Activated CD8-positive, alpha-beta T cell treated with anti-CD3 and anti-CD28 coated beads for 36 hours (primary cell): Measurements from ENCODE around the gene PARP4. TPM values are rescaled to one million over a fixed set of nuclear protein-coding genes. Genes with fewer than 3 reads are reported as not detected.
A peak's percentile ranks its signal among the peaks of the same experiment; 100 is the strongest.

ENCODE experiments used
- ATAC-seq: fragments of 200-7000 bp; cut with Tn5 transposase; one replicate; pipeline ENCODE4 v1.10.0; 2021; ENCODE audit warnings: mild to moderate bottlenecking, moderate library complexity
- CTCF ChIA-PET: fragments of 350-600 bp; sonication (Branson Sonifier 250); formaldehyde crosslinking; loops from one replicate; lab custom pipeline; 2021; ENCODE audit warnings: antibody characterized with exemption; lab: Charles Lee
- POLR2A ChIA-PET: fragments of 350-600 bp; sonication (Branson Sonifier 250); formaldehyde crosslinking; loops from one replicate; lab custom pipeline; 2021; ENCODE audit warnings: antibody characterized with exemption; lab: Charles Lee
- DNase-seq: peaks from one replicate; pipeline ENCODE4 v3.0.0-alpha.2; 2020
- H3K27ac Mint-ChIP-seq: one replicate; pipeline ENCODE4 v1.8.0; 2021; ENCODE audit warnings: mild to moderate bottlenecking, mixed read lengths
- H3K27me3 Mint-ChIP-seq: one replicate; pipeline ENCODE4 v1.8.0; 2021; ENCODE audit warnings: mixed read lengths
- H3K36me3 Mint-ChIP-seq: one replicate; pipeline ENCODE4 v1.8.0; 2021; ENCODE audit warnings: low read depth, mixed read lengths
- H3K4me1 Mint-ChIP-seq: one replicate; pipeline ENCODE4 v1.8.0; 2021; ENCODE audit warnings: low read depth, mixed read lengths
- H3K4me3 Mint-ChIP-seq: one replicate; pipeline ENCODE4 v1.8.0; 2021; ENCODE audit warnings: mild to moderate bottlenecking, moderate library complexity, mixed read lengths
- H3K9me3 Mint-ChIP-seq: one replicate; pipeline ENCODE4 v1.8.0; 2021; ENCODE audit warnings: mixed read lengths
- CTCF ChIP-seq: fragments of 200-600 bp; IDR thresholded peaks from one replicate; pipeline ENCODE4 v1.8.0; 2022; ENCODE audit warnings: antibody characterized with exemption, mild to moderate bottlenecking
- intact Hi-C: fragments of 100-400 bp; cut with micrococcal nuclease; formaldehyde crosslinking; loops from one replicate; pipeline ENCODE4 v1.10.0; 2022
- total RNA-seq, 2 experiments: library from RNA; stranded (reverse); gene quantifications; one replicate each; pipeline ENCODE4 v1.2.3, GENCODE V29; 2021

The PARP4 gene
- total RNA-seq, 2 experiments from 2014 or later: 20.4 to 22.4 TPM

GRCh38 chr13:24459234-24459633 lies 53.3 kb downstream of the PARP4 start:
- DNase-seq: peak; percentile 24
- no peaks in the 10 kb centered on the region for H3K9me3 Mint-ChIP-seq
- ChIA-PET CTCF (interaction anchor here (1.1 to 1.4 kb wide), 3 partner anchors 28 to 230 kb away, joined by 3 to 4 read pairs (median 3); no protein-coding TSS in a partner anchor), POLR2A (no interaction called here)
- no peaks in the 10 kb centered on the region for H3K27me3 Mint-ChIP-seq
- peak; percentile 70 for ATAC-seq
- peaks cover 15% of the 10 kb centered on the region for H3K36me3 Mint-ChIP-seq
- peaks cover 20% of the 10 kb centered on the region for H3K4me1 Mint-ChIP-seq
- H3K27ac Mint-ChIP-seq: no peak overlapping the region
- intact Hi-C loops: no loop called here
- no peak overlapping the region for H3K4me3 Mint-ChIP-seq
- no peak for TF ChIP-seq CTCF

GRCh38 chr13:24458736-24459135 lies 53.8 kb downstream of the PARP4 start:
- DNase-seq (no peak), ATAC-seq (no peak)
- TF ChIP-seq CTCF: no peak
- Mint-ChIP-seq H3K27me3 (no peaks in the 10 kb centered on the region), H3K4me3 (no peak overlapping the region), H3K9me3 (no peaks in the 10 kb centered on the region), H3K27ac (no peak overlapping the region), H3K36me3 (peaks cover 15% of the 10 kb centered on the region), H3K4me1 (peaks cover 16% of the 10 kb centered on the region)
- ChIA-PET CTCF (interaction anchor here (1.1 to 1.4 kb wide), 3 partner anchors 28 to 230 kb away, joined by 3 to 4 read pairs (median 3); no protein-coding TSS in a partner anchor), POLR2A (no interaction called here)
- intact Hi-C loops: no loop called here

- H3K27me3 Mint-ChIP-seq: no peaks in the 10 kb centered on the region
- no peak for DNase-seq
- no peak for ATAC-seq
- H3K4me3 Mint-ChIP-seq: no peak overlapping the region
- peaks cover 16% of the 10 kb centered on the region for H3K4me1 Mint-ChIP-seq
- TF ChIP-seq CTCF: no peak
- no peak overlapping the region for H3K27ac Mint-ChIP-seq
- ChIA-PET POLR2A (no interaction called here), CTCF (no interaction called here)
- intact Hi-C loops: no loop called here
- no peaks in the 10 kb centered on the region for H3K9me3 Mint-ChIP-seq
- H3K36me3 Mint-ChIP-seq: peaks cover 12% of the 10 kb centered on the region
Observed at GRCh38 chr13:24456396-24456795, 56.2 kb downstream of the PARP4 start.

- DNase-seq (no peak), ATAC-seq (no peak)
- POLR2A ChIA-PET: no interaction called here
- Mint-ChIP-seq H3K4me1 (peaks cover 5% of the 10 kb centered on the region), H3K9me3 (no peaks in the 10 kb centered on the region), H3K27me3 (no peaks in the 10 kb centered on the region), H3K27ac (no peak overlapping the region), H3K36me3 (peaks cover 12% of the 10 kb centered on the region), H3K4me3 (no peak overlapping the region)
- CTCF ChIA-PET: no interaction called here
- intact Hi-C loops: no loop called here
- TF ChIP-seq CTCF: no peak
Observed at GRCh38 chr13:24454056-24454455, 58.5 kb downstream of the PARP4 start.

GRCh38 chr13:24452044-24452443 lies 60.5 kb downstream of the PARP4 start:
- ChIA-PET POLR2A (no interaction called here), CTCF (interaction anchor here (0.7 kb wide), 1 partner anchor 106 kb away, joined by 3 read pairs; no protein-coding TSS in a partner anchor)
- intact Hi-C loops: no loop called here
- peaks cover 2% of the 10 kb centered on the region for H3K4me1 Mint-ChIP-seq
- H3K36me3 Mint-ChIP-seq: peaks cover 20% of the 10 kb centered on the region
- H3K4me3 Mint-ChIP-seq: no peak overlapping the region
- no peak for ATAC-seq
- no peaks in the 10 kb centered on the region for H3K27me3 Mint-ChIP-seq
- H3K27ac Mint-ChIP-seq: no peak overlapping the region
- TF ChIP-seq CTCF: no peak
- H3K9me3 Mint-ChIP-seq: no peaks in the 10 kb centered on the region
- no peak for DNase-seq
